GM21619 (cell line): ENCODE measurements around the gene ARHGAP5.

Experiments used
- ATAC-seq: cut with Tn5 transposase; IDR thresholded peaks from one replicate; pipeline ENCODE4 v1.9.1; 2021; ENCODE audit not compliant: unreplicated experiment

ARHGAP5 gene

GRCh38 chr14:32077081-32078022 is at the start of gene ARHGAP5:
Gene ARHGAP5 (plus strand): TSS chr14:32077304. CDS start chr14:32090670, 13,366 bp downstream.
- peak; percentile 30 for ATAC-seq

DNA sequence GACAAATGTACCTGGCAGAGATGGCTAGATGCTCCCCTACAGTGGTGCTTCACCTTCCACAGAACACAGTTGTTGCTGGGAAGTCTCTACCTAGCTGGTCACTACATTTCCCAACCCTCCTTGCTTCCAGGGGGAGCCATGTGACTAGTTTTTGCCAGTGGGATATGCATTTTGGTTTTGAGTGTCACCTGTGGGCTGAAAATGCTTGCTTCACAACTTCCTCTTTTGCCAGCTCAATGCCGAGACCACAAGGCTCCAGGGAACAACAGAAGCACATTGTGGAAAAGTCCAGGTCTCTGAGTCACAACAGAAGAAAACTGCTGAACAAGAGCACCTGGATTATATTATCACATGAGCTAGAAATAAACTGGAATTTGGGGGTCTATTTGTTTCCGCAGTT is 48.5 kb upstream of the ARHGAP5 start:
- no peak for ATAC-seq

DNA sequence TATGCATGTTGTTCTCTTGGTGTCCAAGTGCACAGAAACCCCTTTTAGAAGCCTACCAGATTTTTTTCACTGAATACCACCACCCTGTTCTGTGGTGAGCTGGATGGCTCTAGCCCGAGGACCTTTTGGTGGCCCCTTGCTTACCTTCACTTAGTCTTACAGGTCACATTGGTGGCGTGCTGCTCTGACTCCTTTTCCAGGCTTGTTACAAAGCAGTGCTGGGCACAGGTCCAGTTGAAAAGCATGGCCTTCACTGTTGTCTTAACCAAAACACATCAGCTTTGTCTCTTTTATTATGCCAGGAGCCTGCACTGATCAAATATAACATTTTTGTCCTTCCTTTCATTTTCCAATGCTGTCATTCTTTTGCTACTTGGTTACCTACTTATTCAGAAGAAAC is 43.6 kb upstream of the ARHGAP5 start:
- ATAC-seq: no peak

- no peak for ATAC-seq
These were observed 38.2 kb upstream of the ARHGAP5 start for GRCh38 chr14:32038876-32039275.

DNA sequence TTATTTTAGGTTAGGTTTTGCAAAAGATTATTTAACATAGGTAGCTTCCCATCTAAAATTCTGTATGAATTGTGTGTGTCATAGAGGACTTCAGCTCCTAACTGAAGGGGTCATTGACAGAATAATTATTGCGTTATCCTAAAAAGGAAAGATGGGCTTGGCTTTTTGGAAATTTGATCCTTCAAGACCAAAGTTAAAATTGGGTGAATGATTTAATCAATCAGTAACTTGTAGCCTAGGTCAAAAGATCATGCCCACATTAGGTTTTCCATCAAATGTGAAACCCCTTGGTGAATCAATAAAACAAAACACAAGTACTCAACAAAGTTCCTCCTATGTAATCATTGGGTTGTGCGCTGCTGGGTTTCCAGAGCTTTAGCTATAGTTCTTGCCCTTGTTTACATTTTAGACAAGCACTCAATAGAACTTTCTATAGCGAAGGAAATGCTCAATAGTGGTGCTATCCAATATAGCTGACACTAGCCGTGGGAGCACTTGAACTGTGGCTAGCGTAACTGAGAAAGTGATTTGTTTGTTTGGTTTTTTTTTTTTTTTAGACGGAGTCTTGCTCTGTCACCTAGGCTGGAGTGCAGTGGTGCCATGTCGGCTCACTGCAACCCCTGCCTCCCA is 37.6 kb upstream of the ARHGAP5 start:
- no peak for ATAC-seq

- no peak for ATAC-seq
These were observed 33.5 kb upstream of the ARHGAP5 start for GRCh38 chr14:32043624-32044023.

DNA sequence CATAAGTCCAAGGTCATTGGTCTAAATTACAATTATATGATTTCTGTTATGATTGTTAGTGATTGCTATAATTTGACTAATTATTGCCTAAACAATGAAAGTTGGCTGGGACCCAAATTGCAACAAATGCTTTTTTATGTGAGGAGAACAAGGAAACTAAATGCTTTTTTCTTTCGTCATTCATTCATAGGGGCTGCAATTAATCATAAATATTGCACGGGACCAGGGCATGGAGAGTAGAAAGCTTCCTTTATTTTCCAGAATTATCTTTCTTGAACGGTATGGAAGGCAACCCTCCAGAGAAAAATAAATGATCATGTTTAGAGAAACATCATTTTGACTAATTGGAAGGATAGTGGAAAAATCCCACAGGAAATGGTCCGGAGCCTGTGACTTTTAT is 32.6 kb upstream of the ARHGAP5 start:
- no peak for ATAC-seq

DNA sequence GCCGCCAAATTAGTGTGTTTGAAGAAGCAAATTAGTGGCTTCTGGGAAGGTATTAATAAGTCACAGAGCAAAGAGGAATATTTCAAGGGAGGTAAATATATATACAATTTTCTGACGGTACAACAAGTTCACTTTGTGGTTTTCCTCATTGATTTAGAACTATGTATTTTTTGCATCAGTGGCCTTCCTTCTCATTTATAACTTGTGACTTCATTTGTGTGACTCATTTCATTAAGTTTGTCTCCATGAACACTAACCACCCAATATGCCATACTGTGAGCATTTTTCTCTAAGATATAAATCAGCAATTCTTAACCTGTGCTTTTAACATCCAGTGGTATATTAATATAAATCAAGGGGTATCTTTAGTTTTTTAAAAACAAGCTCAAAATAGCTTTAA is 29.3 kb upstream of the ARHGAP5 start:
- no peak for ATAC-seq

GRCh38 chr14:32049361-32050088 is 27.6 kb upstream of the ARHGAP5 start:
- no peak for ATAC-seq

DNA sequence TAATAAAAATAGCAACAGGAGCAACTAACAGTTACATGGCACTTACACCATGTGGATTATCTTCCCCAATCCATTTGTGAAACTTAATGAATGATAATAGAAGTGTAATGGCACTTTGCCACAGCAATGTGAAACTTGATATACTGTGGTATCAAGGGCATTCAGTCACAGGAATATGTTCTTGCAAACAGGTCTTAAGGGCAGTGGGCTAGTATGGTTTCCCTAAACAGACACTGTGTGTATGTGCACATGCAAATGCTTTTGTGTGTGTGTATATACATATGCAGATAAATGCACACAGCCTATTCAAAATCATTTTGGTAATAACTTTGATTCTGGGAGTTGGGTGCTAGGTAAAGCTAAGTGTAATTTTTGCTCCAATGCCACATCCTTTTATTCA is 26.2 kb upstream of the ARHGAP5 start:
- no peak for ATAC-seq

- ATAC-seq: no peak
These were observed 22.6 kb upstream of the ARHGAP5 start for GRCh38 chr14:32054536-32054935.

DNA sequence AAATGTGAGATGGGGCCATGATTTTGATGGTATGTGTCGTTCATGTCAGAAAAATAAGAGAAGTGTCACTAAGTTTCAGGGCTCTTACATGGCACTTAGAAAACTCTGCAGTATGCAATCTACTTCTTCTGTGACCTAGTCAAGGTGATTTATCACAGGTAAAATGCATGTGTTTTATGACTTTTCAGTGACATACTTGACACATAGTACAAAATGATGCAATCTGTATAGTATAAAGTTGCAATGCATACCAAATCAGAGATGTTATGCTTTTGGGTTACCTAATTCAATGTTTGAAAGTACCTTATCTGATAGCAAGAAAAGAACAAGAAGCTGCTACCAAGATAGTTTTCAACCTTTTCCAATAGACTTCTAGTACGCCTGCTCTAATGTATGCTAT is 21.9 kb upstream of the ARHGAP5 start:
- no peak for ATAC-seq

DNA sequence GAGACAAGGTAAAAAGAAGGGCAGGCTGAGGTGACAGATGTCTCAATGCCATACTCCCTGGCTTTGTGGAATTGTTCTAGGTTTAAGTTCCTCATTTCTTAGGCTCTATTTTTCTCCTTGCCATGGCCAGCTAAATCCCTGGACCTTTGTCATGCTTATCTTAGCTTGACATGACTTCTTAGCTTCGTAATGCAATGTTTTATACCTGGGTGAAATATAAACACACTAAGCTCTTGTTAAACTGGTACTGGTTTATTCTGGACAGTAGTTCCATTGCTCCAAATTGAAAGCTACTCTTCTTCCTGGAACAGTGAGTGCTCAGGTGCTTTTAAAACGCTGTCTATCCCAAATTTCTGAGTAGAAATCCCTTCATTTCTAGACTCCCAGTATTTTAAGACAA is 17.4 kb upstream of the ARHGAP5 start:
- no peak for ATAC-seq

DNA sequence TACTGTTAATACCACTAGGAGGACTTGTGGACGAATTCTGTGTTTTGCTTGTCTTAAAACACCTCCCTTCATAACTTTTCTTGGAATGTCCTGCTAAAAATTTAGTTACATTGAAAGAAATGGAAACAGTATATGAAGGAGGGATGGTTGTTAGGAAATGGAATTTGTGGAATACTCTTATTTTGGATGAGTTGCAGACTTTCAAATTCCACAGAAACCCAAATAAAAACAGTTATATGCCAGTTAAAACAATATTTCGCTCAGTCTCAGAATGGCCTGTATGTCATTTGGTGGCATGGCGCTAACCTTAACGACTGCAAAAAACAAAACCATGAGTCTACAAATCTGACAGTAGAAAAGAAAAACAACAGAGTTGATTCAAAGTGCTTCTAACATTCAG is 12.2 kb upstream of the ARHGAP5 start:
- no peak for ATAC-seq

DNA sequence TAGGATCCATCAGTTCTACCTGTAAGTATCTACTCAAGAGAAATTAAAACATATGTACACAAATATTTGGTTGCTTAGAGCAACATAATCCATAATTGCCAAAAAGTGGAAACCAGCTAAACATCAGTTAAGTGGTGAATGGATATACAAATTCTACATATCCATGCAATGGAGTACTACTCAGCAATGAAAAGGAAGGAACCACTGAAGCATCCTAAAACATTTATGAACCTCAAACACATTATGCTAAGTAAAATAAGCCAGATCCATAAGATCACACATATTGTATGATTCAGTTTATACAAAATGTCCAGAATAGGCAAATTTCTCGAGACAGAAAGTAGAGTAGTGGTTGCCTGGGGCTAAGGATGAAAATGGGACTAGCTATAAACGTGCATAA is 8.4 kb upstream of the ARHGAP5 start:
- no peak for ATAC-seq

DNA sequence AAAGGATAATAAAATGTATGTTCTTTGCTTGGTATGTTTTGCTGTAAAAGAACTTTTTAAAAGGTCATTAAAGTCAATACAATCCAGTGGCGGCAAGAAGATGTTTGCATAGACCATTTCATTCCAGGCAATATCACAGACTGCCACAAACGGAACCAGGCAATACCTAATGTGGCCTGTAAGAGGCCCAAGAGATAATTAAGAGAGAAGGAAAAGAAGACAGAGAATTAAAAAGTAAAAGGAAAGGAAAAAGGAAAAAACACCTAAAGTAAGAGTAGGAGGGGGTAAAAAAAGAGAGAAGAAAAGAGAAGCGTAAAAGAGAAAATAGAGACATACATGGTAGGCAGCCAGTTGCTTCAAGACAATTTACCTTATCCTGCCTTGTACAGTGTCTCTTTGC is 6.8 kb upstream of the ARHGAP5 start:
- ATAC-seq: no peak

DNA sequence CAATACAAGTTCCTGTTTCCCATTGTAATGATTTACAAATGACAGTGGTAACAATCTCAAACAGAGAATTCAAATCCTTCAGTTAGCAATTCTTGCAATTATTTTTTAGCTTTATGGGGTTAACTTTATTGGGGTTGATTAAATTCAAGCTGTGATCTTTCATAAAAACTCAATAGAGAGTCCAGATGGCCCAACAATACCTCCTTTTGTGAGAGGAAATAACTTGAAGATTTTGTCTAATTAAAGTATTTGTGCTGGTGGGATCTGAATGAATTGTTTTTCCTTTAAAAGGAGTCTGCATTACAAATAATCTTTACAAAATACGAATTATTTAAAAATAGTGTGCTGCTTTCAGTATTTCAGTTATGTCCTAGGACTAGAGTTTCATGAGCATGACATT is 4.4 kb upstream of the ARHGAP5 start:
- no peak for ATAC-seq

DNA sequence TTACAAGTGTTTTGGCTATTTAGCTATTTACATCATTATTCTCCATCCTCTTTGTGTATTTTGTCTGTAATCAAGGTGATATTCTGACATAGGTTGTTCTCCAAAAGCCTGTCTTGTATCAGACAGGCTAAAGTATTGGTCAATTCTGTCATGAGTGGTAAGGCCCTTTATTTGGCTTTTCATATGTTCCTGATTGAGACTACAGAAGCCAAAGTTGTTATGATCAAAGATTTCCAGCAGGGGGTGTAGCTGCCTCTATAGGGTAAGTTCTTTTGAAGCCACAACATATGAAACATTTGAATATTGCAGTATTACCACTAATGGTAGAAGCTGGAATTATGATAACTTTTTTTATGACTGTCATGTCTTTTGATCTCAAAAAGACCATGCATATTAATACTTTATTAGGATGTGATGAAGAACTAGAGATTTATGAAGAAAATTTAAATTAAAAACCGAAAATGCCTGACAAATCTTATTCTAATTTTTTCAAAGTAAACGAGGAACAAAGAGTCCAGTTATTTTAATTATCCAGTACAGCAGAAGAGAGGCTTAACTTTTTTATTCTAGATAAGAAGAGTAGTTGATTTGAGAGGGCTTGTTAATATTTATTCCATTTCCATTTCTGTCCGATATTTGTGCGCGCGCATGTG is 3.4 kb upstream of the ARHGAP5 start:
- ATAC-seq: no peak

DNA sequence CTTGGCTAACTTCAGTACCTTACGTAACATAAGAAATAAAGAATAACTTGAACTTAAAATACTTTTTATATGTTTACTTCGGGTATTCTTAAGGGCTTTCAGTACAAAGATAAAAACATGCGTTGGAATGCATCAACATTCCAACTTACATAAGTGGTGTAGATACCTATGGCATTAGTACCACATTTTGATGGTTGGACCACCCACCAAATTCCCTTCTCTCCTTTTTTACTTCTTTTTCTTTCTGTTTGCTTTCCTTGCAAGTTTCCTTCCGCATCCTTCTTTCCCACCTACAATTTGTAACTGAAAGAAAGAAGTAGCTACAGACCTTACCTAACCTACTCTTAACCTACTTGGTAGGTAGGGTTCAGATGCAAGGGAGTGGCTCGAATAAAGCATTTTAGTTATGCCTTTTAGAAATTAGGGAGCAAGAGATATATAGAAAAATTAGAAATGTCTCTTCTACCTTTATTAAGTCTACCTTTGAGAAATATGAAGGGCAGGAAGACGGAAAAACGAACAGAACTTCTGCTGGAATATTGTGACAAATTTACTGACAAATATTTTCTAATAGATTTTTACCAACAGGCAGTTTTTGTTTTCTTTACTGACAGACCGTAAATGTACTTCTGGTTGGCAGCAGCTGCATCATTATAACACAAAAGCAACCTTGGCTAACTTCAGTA is 2.1 kb upstream of the ARHGAP5 start:
- no peak for ATAC-seq

GRCh38 chr14:32075672-32076277 is 1.3 kb upstream of the ARHGAP5 start:
- no peak for ATAC-seq
